Vagina (tissue), 2 donors: ENCODE measurements around the gene TANK.

Experiments used
- CTCF ChIP-seq, 3 experiments: fragments of 450-650 bp in 2 of 3; fragments of 200-600 bp in 1 of 3; sonication (generic) in 1 of 3; IDR thresholded peaks; one replicate each; pipeline ENCODE4 v1.5.1; 2017 to 2019; ENCODE audit warnings: antibody characterized with exemption in 3 of 3, mild to moderate bottlenecking in 2 of 3, moderate library complexity in 2 of 3
- POLR2A ChIP-seq, 2 donors: fragments of 450-650 bp; IDR thresholded peaks; one replicate each; pipeline ENCODE4 v1.6.1; 2017; ENCODE audit warnings: antibody characterized with exemption in 2 of 2, mild to moderate bottlenecking in 2 of 2, moderate library complexity in 2 of 2
- POLR2AphosphoS5 ChIP-seq, 2 donors: sonication (generic); formaldehyde crosslinking; IDR thresholded peaks; one replicate each; pipeline ENCODE4 v1.9.0; 2017; ENCODE audit warnings: antibody characterized with exemption in 2 of 2, mild to moderate bottlenecking in 2 of 2, low read depth in 1 of 2; ENCODE audit not compliant: insufficient read depth in 1 of 2

DNA sequence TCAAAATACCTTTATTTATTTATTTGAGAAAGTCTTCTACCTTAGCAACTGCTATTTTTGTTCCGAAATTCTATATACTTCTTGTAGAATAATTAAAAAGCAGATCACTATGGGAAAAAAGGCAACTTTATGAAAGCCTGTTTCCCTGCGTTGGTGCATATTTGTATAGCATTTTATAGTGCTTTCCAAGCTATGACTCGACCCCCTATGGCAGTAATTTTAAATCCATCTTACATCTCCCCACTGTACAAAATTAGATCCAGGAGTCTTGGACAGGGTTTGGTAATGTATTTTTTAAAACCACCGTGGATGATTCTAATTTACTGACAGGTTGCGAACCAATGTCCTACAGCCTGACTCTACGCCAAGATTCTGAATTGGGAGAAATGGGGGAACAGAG lies 10.1 kb downstream of the TANK start:
- TF ChIP-seq POLR2A (IDR thresholded peaks at IDR 0.05) (no peak), CTCF (IDR thresholded peaks at IDR 0.05) (no peak), POLR2AphosphoS5 (IDR thresholded peaks at IDR 0.05; ENCODE audit: insufficient read depth in 1 of 2, low read depth in 1 of 2) (no peak)
